Gastrocnemius medialis (tissue), 4 donors: ENCODE data around the gene RBM14. TPM values are rescaled to one million over a fixed set of nuclear protein-coding genes. Genes with fewer than 3 reads are reported as not detected.
"Not testable (repeated sequence)": the region's sequence is repeated elsewhere in the genome, so short reads cannot be mapped to it uniquely, and the experiment has no call there.

Source experiments
- ATAC-seq, 2 donors: fragments of 150-250 bp; one replicate each; pipeline ENCODE4 v1.9.1; 2016
- DNase-seq, 2 donors: peaks; one replicate each; pipeline ENCODE4 v3.0.0-alpha.2; 2019
- H3K27ac ChIP-seq, 4 donors: fragments of 200-600 bp; sonication (generic); 1 replicate in 1 of 4; 2 replicates in 3 of 4; pipeline ENCODE4 v1.5.1; 2016 to 2018; ENCODE audit warnings: mild to moderate bottlenecking in 2 of 4, moderate library complexity in 1 of 4
- H3K27me3 ChIP-seq, 3 donors: fragments of 200-600 bp; sonication (generic) in 2 of 3; 1 replicate in 1 of 3; 2 replicates in 2 of 3; pipeline versions ENCODE4 v1.5.1 to v1.6.0; 2016 to 2019; ENCODE audit warnings: mild to moderate bottlenecking in 1 of 3, moderate library complexity in 1 of 3
- H3K36me3 ChIP-seq, 2 donors: fragments of 200-600 bp; sonication (generic) in 1 of 2; one replicate each; pipeline ENCODE4 v1.5.1; 2017 to 2018
- H3K4me1 ChIP-seq, 2 donors: fragments of 200-600 bp; sonication (generic) in 1 of 2; one replicate each; pipeline ENCODE4 v1.5.1; 2016 to 2017; ENCODE audit warnings: mild to moderate bottlenecking in 2 of 2
- H3K4me3 ChIP-seq, 4 donors: fragments of 200-600 bp; sonication (generic) in 3 of 4; 1 replicate in 1 of 4; 2 replicates in 3 of 4; pipeline ENCODE4 v1.5.1; 2016 to 2019; ENCODE audit warnings: mild to moderate bottlenecking in 2 of 4
- H3K9me3 ChIP-seq, 3 donors: fragments of 200-600 bp; sonication (generic) in 2 of 3; 1 replicate in 1 of 3; 2 replicates in 2 of 3; pipeline ENCODE4 v1.5.1; 2016 to 2019
- CTCF ChIP-seq, 5 experiments: fragments of 450-650 bp in 3 of 5; fragments of 200-600 bp in 2 of 5; sonication (generic) in 2 of 5; IDR thresholded peaks in 4 of 5; conservative IDR thresholded peaks in 1 of 5; 1 replicate in 4 of 5; 2 replicates in 1 of 5; pipeline ENCODE4 v1.5.1; 2016 to 2019; ENCODE audit warnings: antibody characterized with exemption in 5 of 5, mild to moderate bottlenecking in 3 of 5, moderate library complexity in 3 of 5
- POLR2A ChIP-seq, 2 donors: fragments of 450-650 bp; IDR thresholded peaks; one replicate each; pipeline ENCODE4 v1.6.1; 2017; ENCODE audit warnings: antibody characterized with exemption in 2 of 2, mild to moderate bottlenecking in 2 of 2, moderate library complexity in 2 of 2
- in situ Hi-C, 4 donors: fragments of 200-750 bp; cut with MboI; loops; one replicate each; pipeline versions ENCODE4 v1.15.0 to v1.8.0; 2017; ENCODE audit warnings: low sequenced_read_pairs in 4 of 4
- intact Hi-C: fragments of 100-400 bp; cut with DNase I; formaldehyde crosslinking; loops from one replicate; pipeline ENCODE4 v1.15.1; 2023; ENCODE audit warnings: low total_unique reads
- total RNA-seq, 4 donors: library from RNA; depleted of rRNA; stranded (reverse); fragments of >200 nt; gene quantifications; one replicate each; pipeline versions ENCODE4 v1.1.0 to v1.2.3, GENCODE V29; 2016

Gene RBM14
- total RNA-seq, 4 donors from 2014 or later, result 17.0 to 43.2 (median 29.4) TPM

GRCh38 chr11:66600631-66601233 is 15.7 kb upstream of the RBM14 start:
- Histone ChIP-seq H3K4me1 (peaks cover 0 to 12% of the 10 kb centered on the region in 2 donors), H3K36me3 (peaks cover 0 to 28% of the 10 kb centered on the region in 2 donors), H3K27ac (no peak overlapping the region), H3K9me3 (no peaks in the 10 kb centered on the region), H3K27me3 (no peaks in the 10 kb centered on the region), H3K4me3 (no peak overlapping the region)
- in situ Hi-C loops (no loop called here), intact Hi-C loops (no loop called here)
- DNase-seq, result no peak
- no peak for ATAC-seq
- no peak for TF ChIP-seq POLR2A (IDR thresholded peaks at IDR 0.05)
- no peak for TF ChIP-seq CTCF (IDR thresholded peaks at IDR 0.05 in 4 of 5, conservative IDR thresholded peaks at IDR 0.05 in 1 of 5)

GRCh38 chr11:66603072-66603471 is 13.4 kb upstream of the RBM14 start:
- DNase-seq, result no peak
- H3K4me1 ChIP-seq, result peaks cover 0 to 9% of the 10 kb centered on the region in 2 donors
- in situ Hi-C loops, result no loop called here
- H3K27ac ChIP-seq, result no peak overlapping the region
- no peaks in the 10 kb centered on the region for H3K27me3 ChIP-seq
- intact Hi-C loops, result no loop called here
- no peak for TF ChIP-seq CTCF (IDR thresholded peaks at IDR 0.05 in 4 of 5, conservative IDR thresholded peaks at IDR 0.05 in 1 of 5)
- TF ChIP-seq POLR2A (IDR thresholded peaks at IDR 0.05), result no peak
- H3K9me3 ChIP-seq, result no peaks in the 10 kb centered on the region
- peaks cover 0 to 31% of the 10 kb centered on the region in 2 donors for H3K36me3 ChIP-seq
- no peak overlapping the region for H3K4me3 ChIP-seq
- no peak for ATAC-seq

- in situ Hi-C loops (no loop called here), intact Hi-C loops (no loop called here)
- Histone ChIP-seq H3K4me1 (peaks cover 0 to 9% of the 10 kb centered on the region in 2 donors), H3K9me3 (no peaks in the 10 kb centered on the region), H3K27ac (no peak overlapping the region), H3K4me3 (no peak overlapping the region), H3K27me3 (no peaks in the 10 kb centered on the region), H3K36me3 (peaks cover 0 to 26% of the 10 kb centered on the region in 2 donors)
- TF ChIP-seq CTCF (IDR thresholded peaks at IDR 0.05 in 4 of 5, conservative IDR thresholded peaks at IDR 0.05 in 1 of 5), result no peak
- DNase-seq, result no peak
- ATAC-seq, result no peak
Observed at GRCh38 chr11:66604155-66604554, 12.3 kb upstream of the RBM14 start.

- H3K4me3 ChIP-seq, H3K9me3 ChIP-seq, DNase-seq, ATAC-seq, intact Hi-C loops, H3K4me1 ChIP-seq, in situ Hi-C loops, H3K27me3 ChIP-seq: not testable (repeated sequence)
- H3K27ac ChIP-seq, result peak overlapping the region in 2 of 4 donors; percentile 54 to 55
- peaks cover 0 to 16% of the 10 kb centered on the region in 2 donors for H3K36me3 ChIP-seq
Observed at GRCh38 chr11:66606608-66607007, 9.8 kb upstream of the RBM14 start.

- intact Hi-C loops, result no loop called here
- H3K27me3 ChIP-seq, result no peaks in the 10 kb centered on the region
Observed at GRCh38 chr11:66607126-66607834, 9.2 kb upstream of the RBM14 start.

More at GRCh38 chr11:66607126-66607834, 9.2 kb upstream of the RBM14 start:
- Histone ChIP-seq H3K4me3 (no peak overlapping the region), H3K36me3 (peaks cover 0 to 16% of the 10 kb centered on the region in 2 donors), H3K27ac (peak overlapping the region; percentile 7 to 55 (median 44)), H3K4me1 (peaks cover 0 to 2% of the 10 kb centered on the region in 2 donors), H3K9me3 (no peaks in the 10 kb centered on the region)
- no peak for TF ChIP-seq CTCF (IDR thresholded peaks at IDR 0.05 in 4 of 5, conservative IDR thresholded peaks at IDR 0.05 in 1 of 5)
- no peak for TF ChIP-seq POLR2A (IDR thresholded peaks at IDR 0.05)
- ATAC-seq, result peak; percentile 47 to 76
- in situ Hi-C loops, result no loop called here
- DNase-seq, result peak in 1 of 2 donors; percentile 66
